Measurements from ENCODE around the gene NAPG. TPM values are rescaled to one million over a fixed set of nuclear protein-coding genes. Genes with fewer than 3 reads are reported as not detected.
"Not testable (repeated sequence)": the region's sequence is repeated elsewhere in the genome, so short reads cannot be mapped to it uniquely, and the experiment has no call there.

The NAPG gene
- total and polyA plus RNA-seq, 5 donors, result 17.6 to 45.8 (median 31.0) TPM

DNA sequence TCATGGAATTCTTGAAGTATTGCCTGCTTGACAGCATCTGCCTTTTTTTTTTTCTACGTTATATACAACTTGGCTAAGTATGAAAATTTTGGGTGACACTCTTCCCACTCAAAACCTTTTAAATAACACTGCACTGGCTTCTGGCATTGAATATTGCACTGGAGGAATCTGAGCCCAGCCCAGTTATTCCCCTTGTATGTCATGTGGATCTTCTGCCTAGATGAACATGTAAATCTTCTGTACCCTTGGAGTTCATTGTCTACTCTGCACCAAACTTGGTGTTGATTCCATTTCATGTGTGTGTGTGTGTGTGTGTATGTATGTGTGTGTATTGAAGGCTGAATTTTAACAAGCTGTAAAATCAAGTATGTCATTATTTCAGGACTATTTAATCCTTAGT is 59.4 kb downstream of the NAPG start:
- Histone ChIP-seq H3K9me3 (ENCODE audit: control insufficient read depth, low read length) (no peaks in the 10 kb centered on the region), H3K27ac (ENCODE audit: low read length) (no peak overlapping the region), H3K4me3 (ENCODE audit: low read length) (no peak overlapping the region), H3K27me3 (ENCODE audit: control insufficient read depth, insufficient read depth) (no peaks in the 10 kb centered on the region), H3K4me1 (ENCODE audit: control insufficient read depth, insufficient read depth, low read length) (no peaks in the 10 kb centered on the region)
- ATAC-seq (no peak), DNase-seq (no peak)
- WGBS, result 84% methylated on average over 1 of the region's 1 CpG
- intact Hi-C loops (cut with DNase I), result no loop called here

DNA sequence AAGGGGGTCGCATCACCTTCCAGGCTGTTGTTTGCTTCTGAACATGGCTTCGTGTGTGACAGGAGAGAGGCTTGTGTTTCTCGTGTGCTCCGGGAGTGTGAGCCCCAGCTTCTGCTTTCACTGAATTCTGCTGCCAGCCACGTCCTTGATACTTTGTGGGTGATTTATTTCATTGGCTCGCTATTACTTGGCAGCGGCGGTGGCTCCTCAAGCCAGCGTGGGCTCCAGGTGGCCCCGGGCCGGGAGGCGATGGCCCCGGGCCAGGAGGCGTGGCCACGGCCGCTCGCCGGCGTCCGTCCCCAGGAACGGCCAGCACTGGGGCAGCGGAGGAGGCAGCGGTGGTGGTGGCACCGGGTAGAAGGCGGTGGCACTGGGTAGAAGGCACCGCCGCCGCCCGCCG is 63.1 kb downstream of the NAPG start:
- no peaks in the 10 kb centered on the region for H3K9me3 ChIP-seq (ENCODE audit: control insufficient read depth, low read length)
- no peaks in the 10 kb centered on the region for H3K4me1 ChIP-seq (ENCODE audit: control insufficient read depth, insufficient read depth, low read length)
- intact Hi-C loops (cut with DNase I), result no loop called here
- H3K27me3 ChIP-seq (ENCODE audit: control insufficient read depth, insufficient read depth), result no peaks in the 10 kb centered on the region
- WGBS, result 94% methylated on average over 30 of the region's 30 CpGs
- ATAC-seq, result no peak
- no peak overlapping the region for H3K4me3 ChIP-seq (ENCODE audit: low read length)
- no peak for DNase-seq
- no peak overlapping the region for H3K27ac ChIP-seq (ENCODE audit: low read length)

DNA sequence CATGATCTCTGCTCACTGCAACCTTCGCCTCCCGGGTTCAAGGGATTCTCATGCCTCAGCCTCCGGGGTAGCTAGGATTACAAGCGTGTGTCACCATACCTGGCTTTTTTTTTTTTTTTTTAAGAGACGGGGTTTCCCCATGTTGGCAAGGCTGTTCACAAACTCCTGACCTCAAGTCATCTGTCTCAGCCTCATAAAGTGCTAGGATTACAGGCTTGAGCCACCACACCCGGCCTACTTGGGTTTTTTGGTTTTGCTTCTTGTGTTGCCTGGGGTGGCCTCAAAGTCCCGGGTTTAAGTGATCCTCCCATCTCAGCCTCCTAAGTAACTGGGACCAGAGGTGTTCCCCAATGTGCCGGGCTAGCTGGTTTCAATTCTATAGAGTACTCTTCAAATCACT is 64.6 kb downstream of the NAPG start:
- Histone ChIP-seq H3K4me3 (ENCODE audit: low read length) (no peak overlapping the region), H3K9me3 (ENCODE audit: control insufficient read depth, low read length) (no peaks in the 10 kb centered on the region), H3K4me1 (ENCODE audit: control insufficient read depth, insufficient read depth, low read length) (no peaks in the 10 kb centered on the region), H3K27me3 (ENCODE audit: control insufficient read depth, insufficient read depth) (no peaks in the 10 kb centered on the region), H3K27ac (ENCODE audit: low read length) (no peak overlapping the region)
- 93% methylated on average over 8 of the region's 8 CpGs for WGBS
- DNase-seq (no peak), ATAC-seq (no peak)
- intact Hi-C loops (cut with DNase I), result no loop called here

DNA sequence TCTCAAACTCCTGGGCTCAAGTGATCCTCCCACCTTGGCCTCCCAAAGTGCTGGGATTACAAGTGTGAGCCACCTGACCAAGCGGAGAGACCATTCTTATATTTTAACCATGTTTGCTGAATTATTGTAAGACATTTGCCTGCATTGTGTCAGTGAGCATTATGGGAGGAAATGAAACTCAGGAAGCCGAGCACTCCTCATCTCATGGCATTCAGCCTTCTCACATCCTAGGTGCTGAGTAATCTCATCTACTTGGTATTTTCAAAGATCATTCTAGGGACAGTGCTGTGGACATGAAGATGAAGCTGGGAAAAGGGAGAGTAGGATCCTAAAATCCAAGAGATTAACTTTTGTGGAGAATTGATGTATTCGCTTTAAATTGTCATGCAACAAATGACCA is 66.1 kb downstream of the NAPG start:
- DNase-seq, result no peak
- intact Hi-C loops (cut with DNase I), result no loop called here
- Histone ChIP-seq H3K4me1 (ENCODE audit: control insufficient read depth, insufficient read depth, low read length) (no peaks in the 10 kb centered on the region), H3K27ac (ENCODE audit: low read length) (no peak overlapping the region), H3K27me3 (ENCODE audit: control insufficient read depth, insufficient read depth) (no peaks in the 10 kb centered on the region), H3K4me3 (ENCODE audit: low read length) (no peak overlapping the region), H3K9me3 (ENCODE audit: control insufficient read depth, low read length) (no peaks in the 10 kb centered on the region)
- WGBS, result 86% methylated on average over 3 of the region's 3 CpGs
- no peak for ATAC-seq

DNA sequence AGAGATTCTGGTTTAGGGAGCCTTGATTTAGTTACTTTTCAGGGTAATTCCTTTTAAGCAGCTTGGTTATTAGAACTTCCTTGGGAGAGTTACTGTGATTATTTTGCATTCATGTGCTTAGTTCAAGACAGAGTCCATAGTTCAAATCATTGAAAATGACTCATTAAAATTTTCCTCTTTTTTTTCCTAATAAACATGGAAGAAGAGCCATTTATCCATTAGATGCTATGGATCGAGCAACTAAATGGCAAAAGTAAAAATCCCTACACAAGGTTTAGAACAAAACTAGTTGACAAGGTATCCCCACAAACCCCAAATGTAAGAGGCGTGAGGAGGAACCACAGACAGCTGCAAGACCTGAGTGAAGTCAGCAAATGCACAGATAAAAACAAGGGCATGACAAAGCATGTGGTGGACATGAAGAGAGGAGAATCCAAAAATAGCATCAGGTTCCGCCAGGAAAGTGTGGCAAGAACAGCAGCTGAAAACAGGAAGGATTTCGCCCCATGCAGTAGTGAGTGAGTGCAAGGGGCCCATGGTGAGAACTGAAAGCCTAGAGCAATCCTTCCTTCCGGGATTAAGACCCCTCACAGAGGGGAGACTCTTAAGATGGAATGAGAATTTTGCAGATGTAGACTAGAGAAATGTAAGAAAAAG is 67.7 kb downstream of the NAPG start:
- H3K4me1 ChIP-seq (ENCODE audit: control insufficient read depth, insufficient read depth, low read length); H3K9me3 ChIP-seq (ENCODE audit: control insufficient read depth, low read length); H3K27me3 ChIP-seq (ENCODE audit: control insufficient read depth, insufficient read depth); H3K4me3 ChIP-seq (ENCODE audit: low read length); DNase-seq; intact Hi-C loops (cut with DNase I); H3K27ac ChIP-seq (ENCODE audit: low read length): not testable (repeated sequence)
- ATAC-seq, result peak; percentile 16 to 29
- WGBS, result 61% methylated on average over 5 of the region's 5 CpGs

DNA sequence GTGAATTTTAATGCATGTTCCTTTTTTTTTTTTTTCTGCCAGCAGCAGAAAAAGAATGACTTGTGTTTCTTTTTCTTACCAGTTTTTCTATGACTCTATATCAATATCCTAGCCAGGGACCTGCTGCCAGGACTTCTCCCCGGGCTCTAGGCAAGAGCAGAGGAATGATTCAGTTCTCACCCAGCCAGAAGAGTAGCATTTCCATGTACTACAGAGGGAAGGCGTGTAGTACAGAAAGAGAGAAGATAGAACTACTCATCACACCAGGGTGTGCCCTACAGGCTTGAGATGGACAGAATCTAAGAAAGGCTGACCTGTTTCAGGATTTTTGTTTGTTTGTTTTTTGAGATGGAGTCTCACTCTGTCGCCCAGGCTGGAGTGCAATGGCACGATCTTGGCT is 70.1 kb downstream of the NAPG start:
- H3K27me3 ChIP-seq (ENCODE audit: control insufficient read depth, insufficient read depth); H3K27ac ChIP-seq (ENCODE audit: low read length); ATAC-seq; DNase-seq; H3K4me3 ChIP-seq (ENCODE audit: low read length); H3K9me3 ChIP-seq (ENCODE audit: control insufficient read depth, low read length); intact Hi-C loops (cut with DNase I); H3K4me1 ChIP-seq (ENCODE audit: control insufficient read depth, insufficient read depth, low read length): not testable (repeated sequence)
- 87% methylated on average over 3 of the region's 4 CpGs for WGBS

DNA sequence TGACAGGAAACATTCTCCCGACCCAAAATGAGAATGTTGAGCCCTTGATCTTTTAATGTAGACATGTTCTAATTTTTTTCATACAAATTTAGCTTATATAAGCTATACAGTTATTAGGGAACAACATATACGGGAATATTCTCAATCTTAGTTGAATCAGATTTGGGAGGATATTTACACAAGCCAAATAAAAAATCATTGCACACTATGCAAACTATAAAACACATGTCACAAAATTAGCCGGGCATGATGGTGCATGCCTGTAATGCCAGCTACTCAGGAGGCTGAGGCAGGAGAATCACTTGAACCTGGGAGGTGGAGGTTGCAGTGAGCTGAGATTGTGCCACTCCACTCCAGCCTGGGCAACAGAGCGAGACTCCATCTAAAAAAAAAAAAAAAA is 71.9 kb downstream of the NAPG start:
- H3K9me3 ChIP-seq (ENCODE audit: control insufficient read depth, low read length); H3K27ac ChIP-seq (ENCODE audit: low read length); H3K27me3 ChIP-seq (ENCODE audit: control insufficient read depth, insufficient read depth); ATAC-seq; H3K4me3 ChIP-seq (ENCODE audit: low read length); intact Hi-C loops (cut with DNase I); H3K4me1 ChIP-seq (ENCODE audit: control insufficient read depth, insufficient read depth, low read length); DNase-seq: not testable (repeated sequence)
- 94% methylated on average over 4 of the region's 4 CpGs for WGBS

DNA sequence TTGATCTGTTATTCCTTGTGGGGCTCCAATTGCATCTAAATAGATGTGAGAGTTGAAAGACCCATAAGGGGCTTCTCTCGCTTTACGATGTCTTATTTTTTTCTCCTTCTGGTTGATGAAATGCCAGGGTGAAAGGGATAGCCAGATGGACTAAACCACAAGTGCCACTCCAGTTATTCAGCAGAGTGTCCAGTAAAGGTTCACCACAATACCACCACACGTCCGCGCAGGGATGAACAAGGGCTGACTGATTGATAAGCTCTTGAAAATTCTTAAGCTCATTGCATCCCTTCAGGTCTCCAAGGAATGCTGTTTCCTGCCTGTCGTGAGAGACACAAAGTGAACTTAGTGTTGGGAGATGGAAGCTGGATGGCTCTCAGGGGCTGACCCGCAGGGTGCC is 74.9 kb downstream of the NAPG start:
- H3K4me3 ChIP-seq (ENCODE audit: low read length); intact Hi-C loops (cut with DNase I); H3K9me3 ChIP-seq (ENCODE audit: control insufficient read depth, low read length); DNase-seq; H3K4me1 ChIP-seq (ENCODE audit: control insufficient read depth, insufficient read depth, low read length); H3K27ac ChIP-seq (ENCODE audit: low read length); ATAC-seq; H3K27me3 ChIP-seq (ENCODE audit: control insufficient read depth, insufficient read depth): not testable (repeated sequence)
- 80% methylated on average over 7 of the region's 7 CpGs for WGBS

Other genes with a start within 250 kb of the NAPG start
- 10 to 100 TPM; 31.4 to 76.1 (median 49.9) TPM for gene APCDD1, start 71.4 kb upstream of the NAPG start, total RNA-seq
- gene APCDD1, start 71.4 kb upstream of the NAPG start, polyA plus RNA-seq, result 18.2 TPM